ENCODE results near the gene SIRPB1. TPM values are rescaled to one million over a fixed set of nuclear protein-coding genes. Genes with fewer than 3 reads are reported as not detected.
"Not testable (repeated sequence)": the region's sequence is repeated elsewhere in the genome, so short reads cannot be mapped to it uniquely, and the experiment has no call there.

The SIRPB1 gene
- polyA plus RNA-seq, 1 experiment: 1.9 TPM

DNA sequence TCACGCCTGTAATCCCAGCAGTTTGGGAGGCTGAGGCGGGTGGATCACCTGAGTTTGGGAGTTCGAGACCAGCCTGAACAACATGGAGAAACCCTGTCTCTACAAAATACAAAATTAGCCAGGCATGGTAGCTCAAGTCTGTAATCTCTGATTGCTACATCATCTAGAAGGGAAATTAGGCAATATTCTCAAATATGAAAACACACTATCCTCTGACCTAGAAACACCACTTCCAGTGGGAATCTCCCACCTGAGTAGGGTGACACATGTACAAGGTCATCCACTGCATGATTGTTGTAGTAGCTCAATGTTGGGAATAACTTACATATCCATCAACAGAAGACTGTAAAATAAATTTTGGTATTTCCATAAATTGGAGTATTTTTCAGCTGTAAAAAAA is 43.2 kb downstream of the SIRPB1 start:
- H3K36me3 ChIP-seq (ENCODE audit: control insufficient read depth, insufficient read depth, low read length): no peaks in the 10 kb centered on the region
- H3K27me3 ChIP-seq (ENCODE audit: control insufficient read depth, insufficient read depth, low read length): no peaks in the 10 kb centered on the region
- ChIA-PET POLR2A (no interaction called here), CTCF (no interaction called here)
- no peak overlapping the region for H3K4me3 ChIP-seq (ENCODE audit: low read depth, low read length)
- TF ChIP-seq, protein P1, sequence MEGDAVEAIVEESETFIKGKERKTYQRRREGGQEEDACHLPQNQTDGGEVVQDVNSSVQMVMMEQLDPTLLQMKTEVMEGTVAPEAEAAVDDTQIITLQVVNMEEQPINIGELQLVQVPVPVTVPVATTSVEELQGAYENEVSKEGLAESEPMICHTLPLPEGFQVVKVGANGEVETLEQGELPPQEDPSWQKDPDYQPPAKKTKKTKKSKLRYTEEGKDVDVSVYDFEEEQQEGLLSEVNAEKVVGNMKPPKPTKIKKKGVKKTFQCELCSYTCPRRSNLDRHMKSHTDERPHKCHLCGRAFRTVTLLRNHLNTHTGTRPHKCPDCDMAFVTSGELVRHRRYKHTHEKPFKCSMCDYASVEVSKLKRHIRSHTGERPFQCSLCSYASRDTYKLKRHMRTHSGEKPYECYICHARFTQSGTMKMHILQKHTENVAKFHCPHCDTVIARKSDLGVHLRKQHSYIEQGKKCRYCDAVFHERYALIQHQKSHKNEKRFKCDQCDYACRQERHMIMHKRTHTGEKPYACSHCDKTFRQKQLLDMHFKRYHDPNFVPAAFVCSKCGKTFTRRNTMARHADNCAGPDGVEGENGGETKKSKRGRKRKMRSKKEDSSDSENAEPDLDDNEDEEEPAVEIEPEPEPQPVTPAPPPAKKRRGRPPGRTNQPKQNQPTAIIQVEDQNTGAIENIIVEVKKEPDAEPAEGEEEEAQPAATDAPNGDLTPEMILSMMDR (IDR thresholded peaks at IDR 0.05; ENCODE audit: insufficient read depth, low read depth, low read length): no peak
- no peak for DNase-seq (ENCODE audit: low read depth)

DNA sequence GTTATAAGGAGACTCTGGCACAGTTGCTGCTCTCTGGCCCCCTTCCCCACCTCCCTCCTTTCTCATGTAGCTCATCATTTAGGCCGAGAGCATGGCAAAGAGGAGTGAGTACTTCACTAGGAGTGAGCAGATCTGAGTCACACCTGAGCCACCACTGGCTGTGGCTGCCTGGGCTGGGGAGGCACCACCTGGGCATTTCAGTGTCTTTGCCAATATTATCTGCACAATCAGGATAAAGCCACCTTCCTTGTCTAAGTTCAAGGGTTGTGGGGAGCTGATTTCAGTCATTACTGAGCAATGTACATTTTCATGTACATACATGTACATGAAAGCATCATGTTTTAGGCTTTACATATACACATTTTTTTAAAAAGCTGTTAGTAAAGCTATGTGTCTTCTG is 43.8 kb downstream of the SIRPB1 start:
- DNase-seq (ENCODE audit: low read depth); POLR2A ChIA-PET; H3K4me3 ChIP-seq (ENCODE audit: low read depth, low read length); CTCF ChIA-PET; H3K27me3 ChIP-seq (ENCODE audit: control insufficient read depth, insufficient read depth, low read length); H3K36me3 ChIP-seq (ENCODE audit: control insufficient read depth, insufficient read depth, low read length): not testable (repeated sequence)

DNA sequence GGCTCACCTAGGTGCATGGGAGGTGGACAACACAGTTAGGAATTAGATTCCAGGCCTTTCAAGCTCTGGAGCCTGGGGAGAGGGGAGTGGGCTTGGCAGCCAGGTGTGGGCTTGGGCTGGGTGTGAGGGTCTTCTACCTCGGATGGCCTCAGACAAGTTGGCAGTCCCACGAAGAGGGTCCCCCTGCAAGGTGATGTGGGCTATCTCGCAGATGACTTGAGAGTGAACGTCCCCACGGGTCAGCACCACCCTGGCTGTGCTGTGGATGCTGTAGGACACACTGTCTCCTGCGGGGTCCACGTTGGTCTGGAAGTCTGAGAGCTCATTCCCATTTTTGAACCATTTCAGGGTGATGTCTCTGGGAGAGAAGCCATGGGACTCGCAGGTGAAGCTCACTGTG is 48.2 kb downstream of the SIRPB1 start:
- H3K36me3 ChIP-seq (ENCODE audit: control insufficient read depth, insufficient read depth, low read length); H3K4me3 ChIP-seq (ENCODE audit: low read depth, low read length); DNase-seq (ENCODE audit: low read depth); POLR2A ChIA-PET; CTCF ChIA-PET; H3K27me3 ChIP-seq (ENCODE audit: control insufficient read depth, insufficient read depth, low read length): not testable (repeated sequence)

Small RNA genes lying within 50 kb of the gene (small RNA-seq; reads per million reads assigned to genes)
- not detected for gene RN7SL561P (ENCODE audit: insufficient read length, low read depth, low replicate concordance)

Other genes starting within 250 kb of the SIRPB1 start
- gene FKBP1A, start 227.0 kb downstream of the SIRPB1 start, polyA plus RNA-seq (2011; rRNA removed): 476 and 549 TPM in 2 replicates
- 27.7 and 32.4 TPM in 2 replicates for gene NSFL1C, start 153.2 kb downstream of the SIRPB1 start, polyA plus RNA-seq (2011; rRNA removed)
- not detected in 2 replicates for gene SIRPB2, start 128.6 kb downstream of the SIRPB1 start, polyA plus RNA-seq (2011; rRNA removed)
- not detected in 2 replicates for gene SIRPD, start 62.3 kb downstream of the SIRPB1 start, polyA plus RNA-seq (2011; rRNA removed)
- not detected in 2 replicates for gene SIRPG, start 37.8 kb upstream of the SIRPB1 start, polyA plus RNA-seq (2011; rRNA removed)

Data from BJ (cell line).